ENCODE results near the gene NSMCE1.

DNA sequence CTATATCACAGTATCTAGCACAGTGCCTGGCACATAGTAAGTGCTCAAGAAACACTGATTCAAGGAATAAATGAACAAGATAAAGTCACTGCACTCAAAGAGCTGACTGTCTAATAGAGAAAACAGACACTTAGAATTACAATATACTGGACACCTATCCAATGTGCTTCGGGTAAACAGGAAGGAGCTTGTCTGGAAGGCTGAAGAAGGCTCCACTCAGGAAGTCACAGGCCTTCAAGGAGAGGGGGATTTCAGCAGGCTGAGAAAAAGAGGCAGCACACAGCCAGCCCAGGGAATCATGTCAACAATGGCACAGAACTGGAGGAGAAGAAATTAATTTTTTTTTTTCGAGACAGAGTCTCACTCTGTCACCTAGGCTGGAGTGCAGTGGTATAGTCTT, 35.5 kb upstream of the NSMCE1 start:
- no peak for TF ChIP-seq CHD1 (IDR thresholded peaks at IDR 0.05; ENCODE audit: low read depth, low read length)
- TF ChIP-seq, protein P1, sequence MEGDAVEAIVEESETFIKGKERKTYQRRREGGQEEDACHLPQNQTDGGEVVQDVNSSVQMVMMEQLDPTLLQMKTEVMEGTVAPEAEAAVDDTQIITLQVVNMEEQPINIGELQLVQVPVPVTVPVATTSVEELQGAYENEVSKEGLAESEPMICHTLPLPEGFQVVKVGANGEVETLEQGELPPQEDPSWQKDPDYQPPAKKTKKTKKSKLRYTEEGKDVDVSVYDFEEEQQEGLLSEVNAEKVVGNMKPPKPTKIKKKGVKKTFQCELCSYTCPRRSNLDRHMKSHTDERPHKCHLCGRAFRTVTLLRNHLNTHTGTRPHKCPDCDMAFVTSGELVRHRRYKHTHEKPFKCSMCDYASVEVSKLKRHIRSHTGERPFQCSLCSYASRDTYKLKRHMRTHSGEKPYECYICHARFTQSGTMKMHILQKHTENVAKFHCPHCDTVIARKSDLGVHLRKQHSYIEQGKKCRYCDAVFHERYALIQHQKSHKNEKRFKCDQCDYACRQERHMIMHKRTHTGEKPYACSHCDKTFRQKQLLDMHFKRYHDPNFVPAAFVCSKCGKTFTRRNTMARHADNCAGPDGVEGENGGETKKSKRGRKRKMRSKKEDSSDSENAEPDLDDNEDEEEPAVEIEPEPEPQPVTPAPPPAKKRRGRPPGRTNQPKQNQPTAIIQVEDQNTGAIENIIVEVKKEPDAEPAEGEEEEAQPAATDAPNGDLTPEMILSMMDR (conservative IDR thresholded peaks at IDR 0.05; ENCODE audit: low read depth, low read length): no peak
- TF ChIP-seq BHLHE40 (IDR thresholded peaks at IDR 0.05; ENCODE audit: low read depth, low read length): no peak
- TF ChIP-seq MXI1 (IDR thresholded peaks at IDR 0.05; ENCODE audit: borderline replicate concordance, low read depth, low read length): no peak
- no peak for TF ChIP-seq POLR2A (IDR thresholded peaks at IDR 0.05; ENCODE audit: low read depth, low read length)
- no peak for TF ChIP-seq MAFK (IDR thresholded peaks at IDR 0.05; ENCODE audit: low read depth, low read length)
